ENCODE data around the gene MANBA.
A peak's percentile ranks its signal among the peaks of the same experiment; 100 is the strongest.

MANBA gene

GRCh38 chr4:102760645-102761295 lies at the start of gene MANBA:
TSS of gene MANBA (minus strand) at chr4:102760968. CDS start at chr4:102760894, 74 bp downstream.
- TF ChIP-seq, protein P1, sequence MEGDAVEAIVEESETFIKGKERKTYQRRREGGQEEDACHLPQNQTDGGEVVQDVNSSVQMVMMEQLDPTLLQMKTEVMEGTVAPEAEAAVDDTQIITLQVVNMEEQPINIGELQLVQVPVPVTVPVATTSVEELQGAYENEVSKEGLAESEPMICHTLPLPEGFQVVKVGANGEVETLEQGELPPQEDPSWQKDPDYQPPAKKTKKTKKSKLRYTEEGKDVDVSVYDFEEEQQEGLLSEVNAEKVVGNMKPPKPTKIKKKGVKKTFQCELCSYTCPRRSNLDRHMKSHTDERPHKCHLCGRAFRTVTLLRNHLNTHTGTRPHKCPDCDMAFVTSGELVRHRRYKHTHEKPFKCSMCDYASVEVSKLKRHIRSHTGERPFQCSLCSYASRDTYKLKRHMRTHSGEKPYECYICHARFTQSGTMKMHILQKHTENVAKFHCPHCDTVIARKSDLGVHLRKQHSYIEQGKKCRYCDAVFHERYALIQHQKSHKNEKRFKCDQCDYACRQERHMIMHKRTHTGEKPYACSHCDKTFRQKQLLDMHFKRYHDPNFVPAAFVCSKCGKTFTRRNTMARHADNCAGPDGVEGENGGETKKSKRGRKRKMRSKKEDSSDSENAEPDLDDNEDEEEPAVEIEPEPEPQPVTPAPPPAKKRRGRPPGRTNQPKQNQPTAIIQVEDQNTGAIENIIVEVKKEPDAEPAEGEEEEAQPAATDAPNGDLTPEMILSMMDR (IDR thresholded peaks at IDR 0.05; ENCODE audit: low read depth, low read length, missing control alignments): no peak
- peak; percentile 20 for DNase-seq (ENCODE audit: extremely low read depth, low read depth)
- H3K4me3 ChIP-seq (replicated peaks; ENCODE audit: low read depth, low read length): peak within 1 kb of the TSS; percentile 82

- no peak for DNase-seq (ENCODE audit: extremely low read depth, low read depth)
Observed at GRCh38 chr4:102809691-102810090, 48.9 kb upstream of the MANBA start.

DNA sequence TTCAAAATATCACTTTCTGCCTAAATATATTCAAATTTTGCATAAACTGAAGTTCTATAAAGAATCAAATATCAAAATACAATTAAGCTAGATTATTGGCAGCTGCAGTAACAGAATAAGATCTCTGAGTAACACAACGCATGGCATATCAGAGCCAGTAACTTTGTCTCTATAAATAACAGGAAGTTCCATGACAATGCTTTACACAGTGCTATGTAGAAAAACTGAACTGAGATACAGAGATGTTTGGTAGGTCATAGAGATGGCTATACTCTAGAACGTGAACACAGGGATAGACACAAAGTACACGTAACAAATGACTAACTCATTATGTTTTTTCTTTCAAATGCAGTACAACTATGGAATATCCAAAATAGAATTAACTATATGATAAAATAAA lies 48.4 kb upstream of the MANBA start:
- no peak overlapping the region for H3K4me3 ChIP-seq (replicated peaks; ENCODE audit: low read depth, low read length)
- TF ChIP-seq, protein P1 (IDR thresholded peaks at IDR 0.05; ENCODE audit: low read depth, low read length, missing control alignments): no peak
- DNase-seq (ENCODE audit: extremely low read depth, low read depth): no peak

More at GRCh38 chr4:102809691-102810090, 48.9 kb upstream of the MANBA start:
- H3K4me3 ChIP-seq (replicated peaks; ENCODE audit: low read depth, low read length): no peak overlapping the region
- TF ChIP-seq, protein P1 (IDR thresholded peaks at IDR 0.05; ENCODE audit: low read depth, low read length, missing control alignments): no peak

DNA sequence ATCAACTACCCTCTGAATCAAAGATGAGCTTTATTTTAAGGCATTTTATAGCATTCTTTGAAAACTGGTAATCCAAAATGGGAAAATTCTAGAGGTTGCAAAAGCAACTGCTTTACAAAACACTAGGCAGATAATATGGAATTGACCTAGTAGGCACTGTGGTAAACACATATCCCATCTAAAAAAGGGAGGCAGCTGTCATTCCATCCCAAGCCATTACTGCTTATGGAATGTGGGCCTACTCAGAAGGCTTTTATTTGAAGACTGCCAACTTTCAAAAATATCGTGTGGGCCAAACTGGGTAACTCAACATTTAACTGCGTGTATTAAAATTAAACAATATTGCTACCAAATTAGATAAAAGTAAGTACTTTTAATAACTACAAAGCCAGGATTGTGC lies 47.2 kb upstream of the MANBA start:
- H3K4me3 ChIP-seq (replicated peaks; ENCODE audit: low read depth, low read length): no peak overlapping the region
- DNase-seq (ENCODE audit: extremely low read depth, low read depth): no peak
- TF ChIP-seq, protein P1 (IDR thresholded peaks at IDR 0.05; ENCODE audit: low read depth, low read length, missing control alignments): no peak

- H3K4me3 ChIP-seq (replicated peaks; ENCODE audit: low read depth, low read length): no peak overlapping the region
- TF ChIP-seq, protein P1 (IDR thresholded peaks at IDR 0.05; ENCODE audit: low read depth, low read length, missing control alignments): no peak
- no peak for DNase-seq (ENCODE audit: extremely low read depth, low read depth)
Observed at GRCh38 chr4:102807345-102807744, 46.6 kb upstream of the MANBA start.

- no peak for DNase-seq (ENCODE audit: extremely low read depth, low read depth)
- TF ChIP-seq, protein P1 (IDR thresholded peaks at IDR 0.05; ENCODE audit: low read depth, low read length, missing control alignments): no peak
- no peak overlapping the region for H3K4me3 ChIP-seq (replicated peaks; ENCODE audit: low read depth, low read length)
Observed at GRCh38 chr4:102799816-102800215, 39.0 kb upstream of the MANBA start.

DNA sequence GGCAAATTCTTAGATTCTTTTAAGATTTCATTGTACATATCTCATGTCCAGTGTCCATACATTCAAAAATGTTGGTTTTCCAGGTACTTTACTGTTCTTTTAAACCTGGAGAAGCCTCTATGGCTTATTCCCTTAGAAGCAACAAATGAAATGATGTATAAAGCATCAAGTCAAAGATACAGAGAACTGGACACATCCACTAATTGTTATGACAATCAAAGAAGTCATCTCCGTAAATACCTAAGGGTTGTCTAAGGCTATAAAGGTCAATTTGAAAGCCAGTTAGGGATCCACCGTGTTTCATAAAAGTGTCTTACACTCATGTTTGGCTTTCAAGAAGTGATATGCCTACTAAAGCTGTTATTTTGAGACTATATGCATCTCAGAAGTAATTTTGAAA lies 34.2 kb upstream of the MANBA start:
- H3K4me3 ChIP-seq (replicated peaks; ENCODE audit: low read depth, low read length): no peak overlapping the region
- DNase-seq (ENCODE audit: extremely low read depth, low read depth): no peak
- TF ChIP-seq, protein P1 (IDR thresholded peaks at IDR 0.05; ENCODE audit: low read depth, low read length, missing control alignments): no peak
